Stimulated activated effector memory CD8-positive, alpha-beta T cell treated with anti-CD3 and anti-CD28 coated beads, Interleukin-12 subunit alpha, Interleukin-12 subunit beta, amount 100 ng/mL, for 72 hours (primary cell): ENCODE measurements around the gene TMEM131L.
A peak's percentile ranks its signal among the peaks of the same experiment; 100 is the strongest.
"Not testable (repeated sequence)": the region's sequence is repeated elsewhere in the genome, so short reads cannot be mapped to it uniquely, and the experiment has no call there.

Experiments used
- ATAC-seq: fragments of 150-1000 bp; cut with Tn5 transposase; 2 replicates; pipeline ENCODE4 v1.10.0; 2021
- DNase-seq, 2 donors: peaks; one replicate each; pipeline ENCODE4 v3.0.0; 2021 to 2022; ENCODE audit warnings: low spot score in 2 of 2
- H3K27ac Mint-ChIP-seq: one replicate; pipeline ENCODE4 v1.8.0; 2022; ENCODE audit warnings: mild to moderate bottlenecking, mixed read lengths
- H3K36me3 Mint-ChIP-seq: one replicate; pipeline ENCODE4 v1.8.0; 2022; ENCODE audit warnings: mild to moderate bottlenecking, mixed read lengths
- H3K4me1 Mint-ChIP-seq: one replicate; pipeline ENCODE4 v1.8.0; 2022; ENCODE audit warnings: mixed read lengths
- H3K4me3 Mint-ChIP-seq: one replicate; pipeline ENCODE4 v1.8.0; 2022; ENCODE audit warnings: mild to moderate bottlenecking, mixed read lengths
- H3K9me3 Mint-ChIP-seq: one replicate; pipeline ENCODE4 v1.8.0; 2022; ENCODE audit warnings: mixed read lengths

TMEM131L gene

GRCh38 chr4:153497988-153498967 lies 32.1 kb downstream of the TMEM131L start:
- Mint-ChIP-seq H3K9me3 (no peaks in the 10 kb centered on the region), H3K4me3 (peak overlapping the region; percentile 55), H3K27ac (peak overlapping the region; percentile 84), H3K4me1 (peaks cover 83% of the 10 kb centered on the region), H3K36me3 (peaks cover 18% of the 10 kb centered on the region)
- no peak for ATAC-seq
- peak in 1 of 2 donors; percentile 41 for DNase-seq

GRCh38 chr4:153499005-153499404 lies 32.8 kb downstream of the TMEM131L start:
- Mint-ChIP-seq H3K27ac (no peak overlapping the region), H3K9me3 (no peaks in the 10 kb centered on the region), H3K36me3 (peaks cover 18% of the 10 kb centered on the region), H3K4me3 (peak overlapping the region; percentile 55), H3K4me1 (peaks cover 83% of the 10 kb centered on the region)
- ATAC-seq (no peak), DNase-seq (peak in 1 of 2 donors; percentile 36)

GRCh38 chr4:153501578-153501977 lies 35.4 kb downstream of the TMEM131L start:
- H3K4me3 Mint-ChIP-seq: no peak overlapping the region
- H3K9me3 Mint-ChIP-seq: no peaks in the 10 kb centered on the region
- peaks cover 74% of the 10 kb centered on the region for H3K4me1 Mint-ChIP-seq
- peaks cover 20% of the 10 kb centered on the region for H3K36me3 Mint-ChIP-seq
- ATAC-seq (no peak), DNase-seq (peak in 1 of 2 donors; percentile 37)
- H3K27ac Mint-ChIP-seq: no peak overlapping the region

- H3K36me3 Mint-ChIP-seq: peaks cover 13% of the 10 kb centered on the region
- DNase-seq: no peak
- no peaks in the 10 kb centered on the region for H3K9me3 Mint-ChIP-seq
- H3K4me1 Mint-ChIP-seq: peaks cover 74% of the 10 kb centered on the region
- peak overlapping the region; percentile 82 for H3K27ac Mint-ChIP-seq
- no peak for ATAC-seq
- no peak overlapping the region for H3K4me3 Mint-ChIP-seq
Measured at GRCh38 chr4:153502584-153502983, 36.4 kb downstream of the TMEM131L start.

- ATAC-seq (no peak), DNase-seq (no peak)
- H3K4me1 Mint-ChIP-seq: peaks cover 47% of the 10 kb centered on the region
- H3K36me3 Mint-ChIP-seq: peaks cover 33% of the 10 kb centered on the region
- peak overlapping the region; percentile 27 for H3K27ac Mint-ChIP-seq
- no peak overlapping the region for H3K4me3 Mint-ChIP-seq
- H3K9me3 Mint-ChIP-seq: no peaks in the 10 kb centered on the region
Measured at GRCh38 chr4:153506341-153507309, 40.5 kb downstream of the TMEM131L start.

GRCh38 chr4:153507310-153508073 lies 41.3 kb downstream of the TMEM131L start:
- ATAC-seq (no peak), DNase-seq (no peak)
- Mint-ChIP-seq H3K36me3 (peaks cover 33% of the 10 kb centered on the region), H3K9me3 (no peaks in the 10 kb centered on the region), H3K4me3 (no peak overlapping the region), H3K4me1 (peaks cover 47% of the 10 kb centered on the region), H3K27ac (peak overlapping the region; percentile 27)

DNA sequence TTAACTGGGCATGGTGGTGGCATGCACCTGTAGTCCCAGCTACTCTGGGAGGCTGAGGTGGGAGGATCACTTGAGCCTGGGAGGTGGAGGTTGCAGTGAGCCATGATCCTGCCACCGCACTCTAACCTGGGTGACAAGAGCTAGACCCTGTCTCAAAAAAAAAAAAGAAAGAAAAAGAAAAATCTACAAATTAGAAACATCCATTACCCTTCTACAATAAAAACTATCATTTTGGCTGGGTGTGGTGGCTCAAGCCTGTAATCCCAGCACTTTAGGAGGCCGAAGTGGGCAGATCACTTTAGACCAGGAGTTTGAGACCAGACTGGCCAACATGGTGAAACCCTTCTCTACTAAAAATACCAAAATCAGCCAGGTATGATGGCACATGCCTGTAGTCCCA lies 43.1 kb downstream of the TMEM131L start:
- not testable (repeated sequence) for H3K4me3 Mint-ChIP-seq, ATAC-seq
- peaks cover 33% of the 10 kb centered on the region for H3K36me3 Mint-ChIP-seq

DNA sequence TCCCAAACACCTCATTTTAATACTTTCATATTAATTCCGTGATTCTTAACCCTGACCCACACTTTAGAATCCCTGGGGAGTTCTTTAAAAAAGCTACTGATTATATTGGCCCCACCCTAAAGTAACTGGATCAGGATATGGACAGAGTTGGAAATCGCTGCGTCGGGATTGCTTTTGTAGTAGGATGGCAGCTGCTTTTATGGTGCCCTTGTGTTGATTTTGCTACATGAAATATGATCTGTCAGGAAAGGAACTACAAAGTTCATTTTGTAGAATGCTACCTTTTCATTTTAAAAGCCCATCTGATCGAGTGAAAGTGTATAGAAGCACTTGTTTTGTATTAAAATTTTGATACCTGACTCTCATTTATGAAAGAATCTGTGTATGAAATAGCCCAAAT lies 43.6 kb downstream of the TMEM131L start:
- Mint-ChIP-seq H3K9me3 (no peaks in the 10 kb centered on the region), H3K27ac (no peak overlapping the region), H3K36me3 (peaks cover 33% of the 10 kb centered on the region), H3K4me3 (no peak overlapping the region), H3K4me1 (peaks cover 50% of the 10 kb centered on the region)
- DNase-seq (no peak), ATAC-seq (no peak)

More for the DNA sequence above, 43.1 kb downstream of the TMEM131L start:
- not testable (repeated sequence) for H3K27ac Mint-ChIP-seq, H3K9me3 Mint-ChIP-seq, DNase-seq
- H3K4me1 Mint-ChIP-seq: peaks cover 51% of the 10 kb centered on the region

GRCh38 chr4:153510252-153511001 lies 44.3 kb downstream of the TMEM131L start:
- no peak for DNase-seq
- Mint-ChIP-seq H3K9me3 (no peaks in the 10 kb centered on the region), H3K4me1 (peaks cover 50% of the 10 kb centered on the region), H3K4me3 (no peak overlapping the region), H3K27ac (no peak overlapping the region), H3K36me3 (peaks cover 27% of the 10 kb centered on the region)
- no peak for ATAC-seq

GRCh38 chr4:153511104-153511503 lies 44.9 kb downstream of the TMEM131L start:
- no peaks in the 10 kb centered on the region for H3K9me3 Mint-ChIP-seq
- H3K36me3 Mint-ChIP-seq: peaks cover 20% of the 10 kb centered on the region
- DNase-seq (no peak), ATAC-seq (no peak)
- H3K4me1 Mint-ChIP-seq: peaks cover 45% of the 10 kb centered on the region
- no peak overlapping the region for H3K4me3 Mint-ChIP-seq
- no peak overlapping the region for H3K27ac Mint-ChIP-seq

DNA sequence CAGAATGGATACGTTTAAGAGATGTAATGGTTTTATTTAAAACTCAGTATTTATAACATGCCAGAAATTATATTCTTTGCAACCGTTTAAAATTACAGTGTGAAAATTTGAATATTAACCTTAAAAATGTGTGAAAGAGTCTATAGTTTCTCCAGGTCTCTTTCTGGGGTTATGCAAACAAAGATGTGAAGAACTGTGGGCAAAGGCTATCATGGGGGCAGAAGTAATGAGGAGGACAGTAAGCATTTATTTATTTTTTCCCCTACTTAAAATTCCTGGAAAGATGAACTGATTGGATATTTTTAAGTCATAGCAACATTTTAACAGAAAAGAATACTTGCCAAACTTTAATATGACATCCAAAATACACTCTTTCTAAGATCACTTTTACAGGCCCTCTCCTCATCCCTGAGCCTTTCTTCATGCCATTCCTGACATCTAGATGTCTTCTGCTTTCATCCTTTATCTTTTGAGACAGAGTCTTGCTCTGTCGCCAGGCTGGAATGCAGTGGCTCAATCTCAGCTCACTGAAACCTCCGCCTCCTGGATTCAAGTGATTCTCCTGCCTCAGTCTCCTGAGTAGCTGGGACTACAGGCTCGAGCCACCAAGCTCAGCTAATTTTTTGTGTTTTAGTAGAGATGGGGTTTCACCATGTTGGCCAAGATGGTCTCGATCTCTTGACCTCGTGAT lies 46.1 kb downstream of the TMEM131L start:
- Mint-ChIP-seq H3K36me3 (peaks cover 20% of the 10 kb centered on the region), H3K4me3 (no peak overlapping the region), H3K9me3 (no peaks in the 10 kb centered on the region), H3K27ac (peak overlapping the region; percentile 69), H3K4me1 (peaks cover 37% of the 10 kb centered on the region)
- DNase-seq (no peak), ATAC-seq (no peak)

- no peak for ATAC-seq
- DNase-seq: no peak
- Mint-ChIP-seq H3K4me1 (peaks cover 33% of the 10 kb centered on the region), H3K27ac (peak overlapping the region; percentile 69), H3K9me3 (no peaks in the 10 kb centered on the region), H3K4me3 (no peak overlapping the region), H3K36me3 (peaks cover 20% of the 10 kb centered on the region)
Measured at GRCh38 chr4:153512952-153513500, 46.9 kb downstream of the TMEM131L start.

DNA sequence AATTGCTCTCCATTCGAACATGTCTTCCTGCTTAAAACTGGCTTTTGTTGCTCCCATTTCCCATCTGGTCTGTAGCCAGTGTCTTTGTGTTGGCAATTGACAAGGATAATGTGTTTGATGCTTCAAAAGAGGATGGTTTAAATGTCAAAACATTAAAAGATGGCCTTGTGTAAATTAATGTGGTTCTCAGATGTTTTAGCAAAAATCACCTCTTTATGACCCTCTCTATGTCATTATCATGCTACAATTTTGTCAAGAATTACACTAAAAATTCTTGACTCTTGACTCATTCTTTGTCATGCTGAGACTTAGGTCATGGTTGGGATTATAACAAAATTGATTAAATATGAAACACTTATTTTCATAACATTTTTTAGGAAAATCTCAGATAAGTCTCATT lies 47.4 kb downstream of the TMEM131L start:
- H3K4me3 Mint-ChIP-seq: no peak overlapping the region
- no peak for DNase-seq
- no peak overlapping the region for H3K27ac Mint-ChIP-seq

More for the DNA sequence above, 47.4 kb downstream of the TMEM131L start:
- H3K9me3 Mint-ChIP-seq: no peaks in the 10 kb centered on the region
- H3K36me3 Mint-ChIP-seq: peaks cover 17% of the 10 kb centered on the region
- no peak for ATAC-seq
- peaks cover 37% of the 10 kb centered on the region for H3K4me1 Mint-ChIP-seq
